ENCODE results near the gene SSBP2. TPM values are rescaled to one million over a fixed set of nuclear protein-coding genes. Genes with fewer than 3 reads are reported as not detected.
"Not testable (repeated sequence)": the region's sequence is repeated elsewhere in the genome, so short reads cannot be mapped to it uniquely, and the experiment has no call there.

SSBP2 gene
- total and polyA plus RNA-seq, 7 donors, result 9.9 to 89.2 (median 68.7) TPM

DNA sequence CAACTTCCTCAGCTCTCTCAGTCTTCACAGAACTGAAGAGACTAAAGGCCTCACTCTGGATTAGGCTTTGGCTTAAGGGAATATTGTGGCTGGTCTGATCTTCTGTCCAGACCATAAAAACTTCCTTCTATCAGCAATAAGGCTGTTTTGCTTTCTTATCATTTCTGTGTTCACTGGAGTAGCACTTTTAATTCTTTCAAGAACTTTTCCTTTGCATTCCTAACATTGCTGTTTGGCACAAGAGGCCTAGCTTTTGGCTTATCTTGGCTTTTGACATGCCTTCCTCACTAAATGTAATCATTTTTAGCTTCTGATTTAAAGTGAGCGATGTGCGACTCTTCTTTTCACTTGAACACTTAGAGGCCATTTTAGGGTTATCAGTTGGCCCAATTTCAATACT, 268.3 kb downstream of the SSBP2 start:
- no peak overlapping the region for H3K27ac ChIP-seq
- no peaks in the 10 kb centered on the region for H3K27me3 ChIP-seq
- no peak overlapping the region for H3K4me3 ChIP-seq
- H3K9me3 ChIP-seq, result no peaks in the 10 kb centered on the region
- TF ChIP-seq CTCF (IDR thresholded peaks at IDR 0.05) (no peak), EP300 (IDR thresholded peaks at IDR 0.05) (no peak), POLR2AphosphoS5 (IDR thresholded peaks at IDR 0.05) (no peak), POLR2A (IDR thresholded peaks at IDR 0.05) (no peak)
- intact Hi-C loops (cut with DNase I), result no loop called here
- WGBS, 2 donors, result 95 to 97% methylated on average over 2 of the region's 2 CpGs
- no peak for DNase-seq
- H3K36me3 ChIP-seq, result no peaks in the 10 kb centered on the region
- no peaks in the 10 kb centered on the region for H3K4me1 ChIP-seq

DNA sequence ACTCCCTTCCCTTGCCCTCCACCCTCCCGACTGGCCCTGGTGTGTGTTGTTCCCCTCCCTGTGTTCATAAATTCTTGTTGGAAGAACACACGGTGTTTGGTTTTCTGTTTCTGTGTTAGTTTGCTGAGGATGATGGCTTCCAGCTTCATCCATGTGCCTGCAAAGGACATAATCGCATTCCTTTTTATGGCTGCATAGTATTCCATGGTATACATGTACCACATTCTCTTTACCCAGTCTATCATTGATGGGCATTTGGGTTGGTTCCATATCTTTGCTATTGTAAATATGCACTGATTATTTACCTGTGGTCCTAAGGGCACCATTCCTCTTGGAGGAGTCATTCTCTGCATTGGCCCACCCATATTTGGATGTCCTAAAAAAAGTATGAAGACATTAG, 277.5 kb downstream of the SSBP2 start:
- WGBS, 2 donors, result 98 to 99% methylated on average over 3 of the region's 3 CpGs
- H3K4me3 ChIP-seq, H3K4me1 ChIP-seq: not testable (repeated sequence)

DNA sequence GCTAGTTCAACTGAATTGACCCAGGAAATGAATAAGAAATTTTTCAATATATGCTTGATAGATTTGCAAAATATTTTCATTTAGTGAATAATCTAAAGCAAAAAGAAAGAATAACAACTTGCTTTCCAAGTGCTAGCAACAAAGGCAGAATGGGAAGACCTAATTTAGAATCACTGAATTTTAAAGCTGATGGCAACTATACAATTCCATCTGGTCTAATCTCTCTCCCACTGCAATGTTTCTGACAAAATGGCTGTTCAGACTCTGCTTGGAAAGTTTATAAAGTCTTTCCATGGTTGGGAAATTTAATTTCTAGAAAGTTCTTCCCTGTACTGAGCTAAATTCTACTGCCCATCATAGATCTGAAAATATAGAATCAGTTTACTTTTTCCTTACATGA, 281.2 kb downstream of the SSBP2 start:
- Histone ChIP-seq H3K36me3 (peaks cover 12 to 40% (median 14%) of the 10 kb centered on the region in 4 donors), H3K4me1 (peaks cover 0 to 6% (median 3%) of the 10 kb centered on the region in 4 donors), H3K9me3 (no peaks in the 10 kb centered on the region), H3K4me3 (no peak overlapping the region), H3K27ac (no peak overlapping the region), H3K27me3 (no peaks in the 10 kb centered on the region)
- TF ChIP-seq POLR2A (IDR thresholded peaks at IDR 0.05) (no peak), EP300 (IDR thresholded peaks at IDR 0.05) (no peak), POLR2AphosphoS5 (IDR thresholded peaks at IDR 0.05) (no peak), CTCF (IDR thresholded peaks at IDR 0.05) (no peak)
- no peak for DNase-seq
- intact Hi-C loops (cut with DNase I), result no loop called here

More for the DNA sequence above, 277.5 kb downstream of the SSBP2 start:
- H3K27me3 ChIP-seq; H3K27ac ChIP-seq; intact Hi-C loops (cut with DNase I); DNase-seq; H3K9me3 ChIP-seq: not testable (repeated sequence)
- peaks cover 12 to 40% (median 14%) of the 10 kb centered on the region in 4 donors for H3K36me3 ChIP-seq

DNA sequence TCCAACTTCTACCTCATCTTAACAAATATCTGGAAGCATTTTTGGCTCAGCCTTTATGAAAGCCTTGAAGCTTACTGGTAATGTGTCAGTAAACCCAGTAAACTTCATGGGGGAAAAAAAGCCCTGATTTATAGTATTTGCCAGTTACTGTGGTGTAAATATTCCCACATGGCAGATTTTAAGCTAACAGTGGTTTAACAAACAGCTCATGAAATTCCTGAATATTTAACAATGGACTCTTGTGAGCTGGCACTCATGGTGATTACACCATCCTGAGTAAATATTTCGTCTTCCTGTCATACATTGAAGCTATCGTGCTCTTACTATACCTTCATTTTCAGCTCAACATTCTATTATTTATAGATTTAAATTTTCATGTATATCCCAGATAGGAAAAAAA, 300.0 kb downstream of the SSBP2 start:
- WGBS, 2 donors, result 62 to 84% methylated on average over 2 of the region's 2 CpGs
- Histone ChIP-seq H3K4me1 (no peaks in the 10 kb centered on the region), H3K9me3 (no peaks in the 10 kb centered on the region)

DNA sequence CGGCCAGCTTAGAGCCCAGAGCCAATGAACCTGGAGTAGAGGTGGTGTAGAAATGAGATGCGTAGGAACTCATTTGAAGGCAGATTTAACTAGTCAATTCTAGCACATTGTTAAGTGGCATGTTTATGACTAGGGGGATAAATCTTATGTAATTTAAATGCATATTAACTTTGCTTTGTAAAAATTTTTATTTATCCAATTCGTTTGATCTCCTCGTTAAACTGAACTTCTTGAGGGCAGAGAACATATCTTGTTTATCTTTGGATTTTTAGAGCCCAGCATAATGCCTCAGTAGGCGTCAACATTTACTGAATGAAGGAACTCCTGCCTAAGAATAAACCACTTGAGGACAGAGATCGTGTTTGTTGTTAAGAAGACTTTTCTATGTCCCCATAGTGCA, 315.9 kb downstream of the SSBP2 start:
- Histone ChIP-seq H3K36me3 (peaks cover 0 to 1% (median 0%) of the 10 kb centered on the region in 4 donors), H3K9me3 (no peaks in the 10 kb centered on the region), H3K27ac (no peak overlapping the region), H3K4me3 (no peak overlapping the region), H3K4me1 (no peaks in the 10 kb centered on the region), H3K27me3 (no peaks in the 10 kb centered on the region)
- TF ChIP-seq EP300 (IDR thresholded peaks at IDR 0.05) (no peak), POLR2A (IDR thresholded peaks at IDR 0.05) (no peak), POLR2AphosphoS5 (IDR thresholded peaks at IDR 0.05) (no peak), CTCF (IDR thresholded peaks at IDR 0.05) (no peak)
- intact Hi-C loops (cut with DNase I), result no loop called here
- no peak for DNase-seq
- 43 to 72% methylated on average over 6 of the region's 6 CpGs for WGBS, 2 donors

More for the DNA sequence above, 300.0 kb downstream of the SSBP2 start:
- no peak overlapping the region for H3K27ac ChIP-seq
- intact Hi-C loops (cut with DNase I), result no loop called here
- no peak overlapping the region for H3K4me3 ChIP-seq
- H3K27me3 ChIP-seq, result no peaks in the 10 kb centered on the region
- H3K36me3 ChIP-seq, result peaks cover 0 to 20% (median 2%) of the 10 kb centered on the region in 4 donors
- DNase-seq, result no peak
- no peak for TF ChIP-seq POLR2AphosphoS5 (IDR thresholded peaks at IDR 0.05)
- no peak for TF ChIP-seq POLR2A (IDR thresholded peaks at IDR 0.05)
- TF ChIP-seq CTCF (IDR thresholded peaks at IDR 0.05), result no peak
- TF ChIP-seq EP300 (IDR thresholded peaks at IDR 0.05), result no peak
